Germinal center (tissue), 1 donor: ENCODE results near the gene CLDN11.

Experiments used
- DNase-seq: peaks from one replicate; pipeline ENCODE4 v3.0.0; 2012; ENCODE audit warnings: mixed read lengths, low spot score

CLDN11 gene

DNA sequence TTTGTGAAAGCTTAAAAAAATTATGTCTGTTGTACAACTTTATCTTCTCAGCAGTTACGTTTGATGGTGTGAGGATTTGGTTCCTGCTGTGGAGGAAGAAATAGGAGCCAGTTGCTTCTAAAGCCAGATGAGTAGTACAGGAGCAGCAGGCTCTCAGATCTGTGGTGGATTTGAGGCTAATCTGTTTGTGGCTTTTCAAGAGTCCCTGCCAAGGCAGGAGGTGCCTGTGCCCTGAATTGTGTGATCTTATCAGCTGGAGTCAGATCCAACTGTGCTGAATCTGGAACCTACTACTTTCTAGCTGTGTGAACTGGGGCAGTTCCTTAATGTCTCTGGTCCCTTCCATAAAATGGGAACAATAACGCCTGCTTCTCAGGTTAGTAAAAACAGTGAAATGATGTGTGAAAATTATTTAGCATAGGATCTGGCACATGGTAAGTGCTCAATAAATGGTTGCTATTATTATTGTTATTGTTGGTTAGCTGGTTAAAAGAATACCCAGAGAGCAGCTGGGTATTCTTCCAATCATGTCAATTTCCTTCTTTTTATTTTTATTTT lies 7.7 kb downstream of the CLDN11 start:
- DNase-seq, result no peak

DNA sequence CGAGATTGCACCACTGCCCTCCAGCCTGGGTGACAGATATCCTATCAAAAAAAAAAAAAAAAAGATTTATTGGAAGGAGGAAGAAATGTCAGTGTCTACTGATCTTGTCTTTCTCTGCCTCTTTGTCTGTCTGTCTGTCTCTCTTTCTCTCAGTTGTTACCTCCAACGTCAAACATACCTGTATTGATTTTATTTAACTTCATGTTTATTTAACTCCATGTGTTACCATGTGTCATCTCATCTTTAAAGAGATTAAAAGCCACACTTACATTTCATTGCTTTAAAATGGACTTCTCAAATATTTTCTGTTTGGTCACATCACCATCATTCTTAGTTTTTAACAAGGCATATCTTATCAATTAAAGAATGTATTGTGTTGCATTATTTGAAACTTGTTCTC lies 9.4 kb downstream of the CLDN11 start:
- DNase-seq, result no peak

DNA sequence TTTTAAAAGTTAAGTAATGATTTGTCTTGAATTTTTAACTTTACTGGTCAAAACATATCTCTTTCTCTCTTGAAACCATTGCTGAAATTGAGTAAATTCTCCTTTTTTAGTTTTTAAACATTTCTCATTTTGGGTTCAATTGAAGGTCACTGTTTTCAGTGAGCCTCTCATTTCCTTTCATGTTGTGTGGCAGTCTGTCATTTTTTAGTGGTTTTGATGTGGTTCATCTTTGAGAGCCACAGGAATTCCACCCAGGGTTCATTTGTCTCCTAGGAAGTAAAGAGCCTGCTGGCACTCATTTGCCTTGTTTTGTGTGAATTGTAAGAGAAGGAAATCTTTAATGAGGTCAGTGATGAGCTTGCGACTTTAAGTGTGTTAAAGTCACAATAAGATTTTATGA lies 10.4 kb downstream of the CLDN11 start:
- DNase-seq, result no peak

DNA sequence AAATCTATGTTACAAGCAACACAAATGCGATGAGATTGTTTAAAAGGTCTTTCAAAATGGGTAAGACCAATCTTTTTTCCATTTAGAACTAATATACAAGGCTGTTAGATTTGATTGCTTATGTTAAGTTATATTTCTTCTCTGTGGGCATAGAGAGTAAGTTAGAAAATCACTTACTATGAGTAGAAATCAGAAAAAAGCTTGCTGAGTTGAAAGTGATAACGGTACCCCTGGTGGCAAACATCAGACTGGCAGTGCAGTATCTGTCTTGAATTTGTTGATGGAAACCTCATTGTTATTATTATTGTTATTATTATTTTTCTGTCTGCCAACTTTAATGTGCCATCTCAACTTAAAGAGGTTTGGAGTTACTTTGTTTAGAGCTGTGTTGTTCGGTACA lies 12.4 kb downstream of the CLDN11 start:
- no peak for DNase-seq

DNA sequence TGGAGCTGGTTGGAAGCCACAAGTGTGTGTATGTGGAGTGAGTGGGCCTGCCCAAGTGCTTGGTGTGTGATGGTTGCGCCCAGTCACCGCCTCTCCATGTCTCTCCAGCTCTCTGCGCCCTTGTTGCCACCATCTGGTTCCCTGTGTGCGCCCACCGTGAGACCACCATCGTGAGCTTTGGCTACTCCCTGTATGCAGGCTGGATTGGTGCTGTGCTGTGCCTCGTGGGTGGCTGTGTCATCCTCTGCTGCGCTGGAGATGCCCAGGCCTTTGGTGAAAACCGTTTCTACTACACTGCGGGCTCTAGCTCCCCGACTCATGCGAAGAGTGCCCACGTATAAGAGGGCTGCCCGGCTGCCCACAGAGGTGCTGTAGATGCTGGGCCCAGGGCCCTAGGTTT lies 13.7 kb downstream of the CLDN11 start:
- no peak for DNase-seq

DNA sequence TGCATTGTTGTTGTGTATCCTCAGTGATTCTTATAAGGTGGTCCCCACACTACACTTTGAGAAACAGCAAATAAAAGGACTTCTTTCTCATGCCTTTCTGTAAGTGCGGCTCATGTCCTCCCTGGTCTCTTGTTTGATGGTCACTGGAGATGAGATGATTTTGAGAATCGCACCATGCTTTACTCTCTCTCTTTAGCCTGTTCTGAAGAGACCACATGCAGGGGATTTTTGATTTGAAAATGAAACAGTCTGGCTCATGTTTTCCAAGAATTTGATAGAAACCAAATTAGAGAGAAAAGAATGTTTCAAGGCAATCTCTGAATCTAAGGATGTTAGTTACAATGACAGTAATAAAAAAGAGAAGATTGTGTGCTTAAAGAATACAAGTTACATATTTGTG lies 18.0 kb downstream of the CLDN11 start:
- DNase-seq, result no peak

DNA sequence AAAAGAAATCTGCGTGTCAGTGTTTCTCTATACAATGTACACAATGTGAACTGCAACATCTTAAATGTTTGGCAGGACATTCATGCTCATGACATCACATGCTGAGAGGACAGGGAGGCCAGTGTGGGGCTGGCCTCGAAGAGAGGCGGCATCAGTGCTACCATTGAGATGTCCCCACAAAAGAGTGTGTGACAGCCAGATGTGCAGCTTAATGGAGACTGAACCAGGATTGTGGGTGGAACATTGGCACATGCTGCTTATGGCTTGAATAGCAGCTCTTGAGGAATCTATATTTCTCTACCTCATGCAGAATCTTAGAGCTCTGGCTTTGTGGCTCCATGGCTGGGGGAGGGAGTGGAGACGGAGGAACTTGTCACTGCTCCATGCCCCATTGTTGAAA lies 18.5 kb downstream of the CLDN11 start:
- DNase-seq, result no peak

DNA sequence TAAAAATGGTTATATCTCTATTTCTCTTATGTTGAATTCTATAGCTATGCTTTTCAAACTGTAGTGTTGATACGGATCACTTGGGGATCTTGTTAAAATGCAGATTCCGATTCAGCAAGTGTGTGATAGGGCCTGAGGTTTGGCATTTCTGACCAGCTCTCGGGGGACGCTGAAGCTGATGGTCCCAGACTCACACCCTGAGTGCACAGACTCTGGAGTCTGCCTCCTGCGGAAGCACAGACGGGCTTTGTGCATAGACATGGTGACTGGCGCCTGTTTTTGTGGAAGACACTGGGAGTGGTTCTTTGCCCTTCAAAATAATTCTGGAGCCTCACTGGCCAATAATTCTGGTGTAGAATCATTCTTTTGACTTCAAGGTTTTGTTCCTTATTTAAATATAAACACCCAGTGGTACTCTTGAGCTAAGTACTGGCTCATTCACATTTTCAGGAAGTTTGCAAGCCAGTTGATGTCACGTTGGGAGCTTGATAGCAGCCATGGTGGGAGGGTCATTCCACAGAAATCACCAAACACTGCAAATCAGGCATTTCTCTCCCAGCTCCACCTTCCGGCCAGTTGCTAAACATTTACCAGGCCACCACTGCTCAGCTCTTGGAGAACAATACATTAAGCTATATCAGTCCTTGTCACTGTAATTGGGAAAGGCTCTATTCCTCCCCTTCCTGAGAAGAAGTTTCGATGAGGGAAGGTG lies 19.2 kb downstream of the CLDN11 start:
- no peak for DNase-seq

DNA sequence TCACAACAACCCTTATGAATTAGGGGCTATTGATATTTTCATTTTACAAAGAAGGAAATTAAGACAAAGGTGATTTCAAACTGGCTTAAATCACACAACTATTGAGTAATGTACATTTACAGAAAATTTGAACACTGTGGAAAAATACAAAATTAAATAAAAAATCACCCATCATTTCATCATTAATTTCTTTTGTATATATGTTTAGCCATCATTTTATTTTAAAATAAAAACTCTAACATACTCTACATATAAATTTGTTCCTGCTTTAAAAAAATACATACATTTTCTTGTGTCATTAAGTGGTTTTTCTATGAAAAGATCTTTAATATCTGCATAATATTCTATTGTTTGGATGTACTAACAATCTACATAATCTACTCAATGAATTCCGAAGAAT lies 20.2 kb downstream of the CLDN11 start:
- no peak for DNase-seq

DNA sequence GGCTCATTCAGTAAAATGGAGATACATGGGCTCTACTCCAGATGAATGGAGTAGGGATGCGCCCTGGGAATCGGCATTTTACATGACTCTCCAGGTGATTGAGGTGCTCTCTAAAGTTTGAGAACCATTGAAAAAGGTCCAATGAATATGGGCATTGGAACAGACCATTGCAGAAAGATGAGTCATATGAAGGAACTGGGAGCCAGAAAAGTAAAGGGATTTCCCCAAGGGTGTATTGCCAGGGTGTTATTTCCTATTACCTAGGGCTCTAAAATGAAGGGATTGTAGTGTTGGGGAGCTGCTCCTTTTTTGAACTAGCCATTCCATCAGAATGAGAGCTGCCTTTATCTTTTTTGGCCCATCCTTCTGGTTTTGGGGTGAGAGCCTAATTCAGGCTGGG lies 21.7 kb downstream of the CLDN11 start:
- no peak for DNase-seq

DNA sequence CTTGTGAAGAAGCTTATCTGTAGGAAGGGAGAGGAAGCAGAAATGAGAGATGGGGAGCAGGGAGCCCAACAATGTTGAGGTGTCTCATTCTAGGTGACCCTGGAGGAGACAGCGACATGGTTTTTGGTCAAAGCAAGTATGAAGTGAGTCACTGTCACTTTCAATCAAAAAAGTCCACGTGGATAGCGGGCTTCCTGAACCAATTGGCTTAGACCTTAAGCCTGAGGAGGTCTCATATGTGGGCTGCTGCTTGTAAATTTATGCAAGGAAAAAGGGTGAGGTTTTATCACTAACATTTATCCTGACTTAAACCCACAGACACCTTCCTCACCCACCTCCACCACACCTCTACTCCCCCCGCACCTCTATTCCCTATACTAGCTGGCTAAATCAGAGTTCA lies 22.7 kb downstream of the CLDN11 start:
- DNase-seq, result no peak

DNA sequence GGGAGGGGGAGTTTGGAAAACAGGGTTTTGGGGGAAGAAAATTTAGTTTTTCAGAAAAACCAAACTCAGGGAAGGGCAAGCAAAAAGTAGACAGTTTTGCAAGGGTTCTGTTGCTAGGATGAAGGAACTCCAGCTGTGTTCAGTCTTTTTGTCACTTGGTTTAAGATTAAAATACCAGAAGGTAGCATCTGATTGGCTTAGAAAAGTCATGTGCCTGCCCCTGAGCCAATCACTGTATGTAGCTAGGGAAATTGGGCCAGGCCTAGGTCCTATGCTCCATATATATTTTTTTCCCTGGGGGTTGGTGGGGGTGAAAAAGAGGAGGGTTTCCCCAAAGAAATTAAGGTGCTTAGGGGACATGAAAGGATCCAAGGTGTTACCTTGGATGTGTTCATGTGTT lies 24.3 kb downstream of the CLDN11 start:
- DNase-seq, result no peak

DNA sequence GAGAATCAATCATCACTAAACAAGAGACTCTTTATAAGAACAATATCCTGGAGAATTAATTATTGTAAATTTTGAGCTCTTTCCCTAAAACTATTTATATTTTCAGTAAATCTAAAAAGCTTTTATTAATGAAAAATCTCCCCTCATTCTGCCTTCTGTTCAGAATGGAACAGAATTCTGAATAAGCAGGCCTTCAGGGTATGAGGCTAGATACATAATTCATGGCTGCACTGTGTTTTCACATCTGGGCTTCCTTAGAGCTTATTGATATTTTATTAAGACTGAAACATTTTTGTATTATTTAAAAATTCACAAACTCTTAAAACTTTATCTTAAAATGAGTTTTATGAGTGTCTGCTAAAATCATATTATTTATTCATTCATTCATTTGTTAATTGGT lies 24.8 kb downstream of the CLDN11 start:
- DNase-seq, result no peak

DNA sequence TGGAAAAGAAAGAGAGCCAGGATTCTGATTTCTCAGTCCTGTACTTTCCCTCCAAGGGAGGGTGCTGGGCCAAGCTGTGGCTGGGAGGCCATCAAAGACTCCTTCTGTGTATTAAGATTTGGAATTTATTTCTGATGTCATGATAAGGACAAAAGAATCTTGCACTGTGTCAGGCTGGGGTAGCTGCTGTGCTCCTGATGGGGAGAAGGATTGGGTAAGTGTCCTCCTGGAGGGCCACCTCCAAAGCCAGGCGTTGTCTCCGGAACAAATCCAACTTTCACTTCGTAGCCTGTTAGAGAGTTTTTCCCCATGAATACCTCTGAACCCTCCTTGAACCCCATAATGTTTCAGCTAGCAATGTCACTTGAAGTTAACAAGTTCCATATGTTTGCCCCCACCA lies 29.9 kb downstream of the CLDN11 start:
- no peak for DNase-seq

DNA sequence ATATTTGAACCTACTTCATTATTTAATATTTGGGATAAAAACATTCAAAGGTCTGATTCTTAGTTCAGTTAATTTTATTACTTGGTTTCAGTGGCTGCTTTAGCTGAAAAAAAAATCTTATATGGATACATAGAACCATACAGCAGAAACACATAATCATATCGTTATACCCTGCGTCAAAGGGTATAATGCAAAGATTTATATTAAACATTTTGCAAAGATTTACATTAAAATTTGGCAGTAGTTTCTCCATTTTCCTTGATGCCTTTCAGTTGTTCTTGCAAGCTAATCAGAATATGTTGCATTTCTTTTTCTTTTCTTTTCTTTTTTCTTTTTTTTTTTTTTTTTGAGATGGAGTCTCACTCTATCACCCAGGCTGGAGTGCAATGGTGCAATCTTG lies 31.4 kb downstream of the CLDN11 start:
- DNase-seq, result no peak

DNA sequence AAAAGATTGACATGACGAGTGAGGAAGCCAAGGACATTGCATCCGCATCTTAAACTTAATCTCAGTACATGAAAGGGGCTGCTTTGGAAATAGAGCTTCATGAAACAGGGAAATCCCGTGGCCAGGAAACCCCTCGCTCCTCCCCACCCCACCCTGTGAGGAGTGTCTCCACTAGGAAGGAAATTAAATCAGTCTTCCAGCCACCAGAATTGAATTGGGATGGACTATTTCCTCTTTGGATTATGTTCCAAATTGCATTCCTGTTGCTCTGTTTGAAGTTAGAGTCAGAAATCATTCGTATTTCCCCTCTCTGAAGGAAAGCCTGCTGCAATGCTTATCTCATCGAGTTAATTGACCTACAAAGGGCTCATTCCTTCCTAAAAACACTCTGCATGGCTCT lies 35.8 kb downstream of the CLDN11 start:
- no peak for DNase-seq

DNA sequence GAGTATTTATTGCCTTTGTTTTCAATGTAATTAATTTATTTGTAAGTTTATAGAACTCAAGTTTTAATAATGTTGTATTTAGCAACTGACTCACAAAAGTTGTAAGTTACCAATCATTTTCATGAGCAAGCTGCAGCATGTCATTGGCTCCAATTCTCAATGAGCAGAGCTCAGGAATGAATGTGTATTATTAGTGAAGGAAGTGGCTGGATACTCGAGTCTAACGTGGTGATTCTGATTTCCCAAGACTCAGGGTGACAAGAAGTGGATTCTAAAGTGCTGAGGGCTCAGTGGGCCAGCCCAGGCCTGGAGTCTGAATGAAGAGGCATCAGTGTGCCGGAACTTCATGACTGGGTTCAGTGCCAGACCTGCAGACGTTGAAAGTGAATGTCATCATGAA lies 39.6 kb downstream of the CLDN11 start:
- DNase-seq, result no peak

DNA sequence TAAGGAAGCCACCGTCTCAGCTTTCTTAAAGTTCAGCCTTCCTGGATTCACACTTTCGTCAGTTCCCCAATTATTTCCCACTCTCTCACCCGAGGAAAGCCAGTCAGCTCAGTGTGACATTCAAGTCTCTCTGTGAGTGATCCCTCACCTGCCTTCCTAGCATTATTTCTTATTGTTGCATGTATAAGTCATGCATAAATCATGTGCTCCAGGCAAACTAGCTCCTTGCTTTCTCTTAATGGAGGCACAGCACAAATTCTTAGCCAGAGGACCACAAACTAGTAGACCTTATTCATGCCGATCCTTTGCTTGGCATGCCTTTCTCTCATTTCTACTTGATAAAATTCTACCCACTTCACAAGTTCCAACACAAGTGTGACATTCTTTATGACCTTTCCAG lies 44.3 kb downstream of the CLDN11 start:
- no peak for DNase-seq

DNA sequence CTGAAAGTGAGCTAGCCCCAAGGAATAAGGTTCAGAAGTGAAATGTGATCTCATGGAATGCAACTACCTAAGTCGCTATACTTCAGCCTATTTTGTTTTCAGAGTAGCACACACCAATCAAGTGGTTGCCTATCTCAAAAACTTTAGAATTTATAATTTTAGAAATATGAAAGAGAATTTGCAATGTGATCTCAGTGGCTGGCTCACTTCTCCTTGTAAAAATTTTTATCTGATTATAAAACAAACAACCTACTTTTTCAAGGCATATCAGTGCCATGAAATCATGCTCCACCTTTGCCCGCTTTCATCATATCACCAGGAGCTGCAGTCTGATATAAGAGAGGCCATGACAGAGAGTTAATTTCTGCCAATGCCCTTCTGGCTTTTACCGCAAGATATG lies 47.3 kb downstream of the CLDN11 start:
- DNase-seq, result no peak

DNA sequence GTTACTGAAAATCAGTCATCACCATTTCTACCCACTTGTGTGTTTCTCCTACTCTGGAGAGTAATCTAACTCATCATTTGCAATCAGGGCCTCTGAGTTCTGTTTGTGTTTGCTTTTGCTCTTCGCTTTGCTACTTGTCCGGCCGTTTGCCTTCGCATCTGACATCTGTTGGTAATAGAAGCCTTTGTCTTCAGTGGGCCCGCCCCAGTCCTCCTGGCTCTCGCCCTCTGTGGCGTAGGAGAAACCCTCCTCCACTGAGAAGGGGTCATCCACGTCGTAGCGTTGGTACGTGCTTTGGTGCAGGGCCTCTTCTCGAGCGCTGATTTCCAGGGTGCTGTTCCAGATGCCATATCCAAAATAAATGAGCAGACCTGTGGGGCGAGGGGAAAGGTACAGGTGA lies 48.3 kb downstream of the CLDN11 start:
- no peak for DNase-seq

DNA sequence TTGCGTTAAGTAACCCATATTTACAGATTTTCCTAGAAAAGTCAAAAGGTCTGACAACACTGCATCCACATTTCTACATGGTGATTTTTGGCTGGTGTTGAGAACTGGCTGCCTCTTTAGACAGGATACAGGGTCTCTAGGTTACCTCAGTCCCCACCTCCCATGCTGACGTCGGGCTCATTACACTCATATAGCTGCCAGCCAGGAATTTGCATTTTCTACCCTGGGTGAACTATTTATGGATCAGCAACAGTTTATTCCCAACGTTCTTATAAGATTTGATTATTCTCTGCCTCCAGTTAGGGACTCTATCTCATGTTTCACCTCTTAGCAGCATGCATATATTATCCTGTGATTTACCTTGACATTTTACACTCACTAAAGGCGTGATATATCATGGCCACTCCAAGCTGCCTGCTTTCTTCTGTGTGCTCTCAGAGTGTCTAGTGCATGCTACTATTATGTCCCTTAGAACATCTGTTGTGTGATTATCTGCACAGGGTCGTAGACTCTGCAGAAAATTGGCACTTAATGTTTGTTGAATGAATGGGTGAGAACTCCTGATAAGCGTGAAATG lies 49.0 kb downstream of the CLDN11 start:
- no peak for DNase-seq

DNA sequence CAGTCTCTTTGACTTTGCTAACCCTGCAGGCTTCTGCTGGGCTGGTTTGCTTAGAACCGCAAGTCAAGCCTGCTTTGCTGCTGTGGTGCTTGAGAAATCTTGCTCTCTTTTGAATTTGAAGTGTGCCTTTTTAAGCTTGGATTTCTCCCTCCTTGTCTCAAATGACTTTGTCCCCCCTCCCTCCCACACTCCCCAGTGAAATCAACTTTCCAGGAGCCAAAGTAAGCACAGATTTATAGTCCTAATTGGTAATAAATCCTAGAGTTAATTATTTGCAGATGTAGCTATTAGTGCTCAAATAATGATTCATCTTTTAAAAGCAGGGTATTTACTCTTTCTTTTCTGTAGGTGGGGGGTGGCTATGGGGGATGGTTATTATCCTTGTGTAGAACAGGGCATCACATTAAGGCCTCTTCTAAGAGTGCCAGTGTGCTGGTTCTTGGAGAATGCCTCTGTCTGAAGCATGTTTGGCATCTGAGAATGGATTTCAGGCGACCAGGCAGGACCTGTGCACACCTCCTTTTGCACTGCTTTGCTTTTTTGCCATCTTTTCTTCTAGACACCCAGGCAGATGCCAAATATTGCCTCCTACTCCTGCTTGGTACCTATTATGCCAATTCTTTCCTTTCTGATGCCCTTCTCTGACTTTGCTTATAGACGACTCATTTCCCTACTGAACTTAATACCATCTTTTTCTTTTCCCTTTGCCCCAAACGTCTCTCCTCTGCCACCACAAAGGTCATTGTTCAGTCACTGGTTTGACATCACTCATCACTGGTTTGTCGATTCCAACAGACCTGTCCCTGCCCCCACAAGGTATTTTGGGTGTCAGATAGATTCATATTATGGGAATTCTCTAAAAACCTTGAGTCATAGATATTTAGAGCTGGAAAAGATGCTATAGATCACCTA lies 50.7 kb downstream of the CLDN11 start:
- no peak for DNase-seq
